ENCODE data around the gene THRB. TPM values are rescaled to one million over a fixed set of nuclear protein-coding genes. Genes with fewer than 3 reads are reported as not detected.
A peak's percentile ranks its signal among the peaks of the same experiment; 100 is the strongest.

Gene THRB
- total RNA-seq, 1 donor from 2014 or later, result 30.7 TPM

DNA sequence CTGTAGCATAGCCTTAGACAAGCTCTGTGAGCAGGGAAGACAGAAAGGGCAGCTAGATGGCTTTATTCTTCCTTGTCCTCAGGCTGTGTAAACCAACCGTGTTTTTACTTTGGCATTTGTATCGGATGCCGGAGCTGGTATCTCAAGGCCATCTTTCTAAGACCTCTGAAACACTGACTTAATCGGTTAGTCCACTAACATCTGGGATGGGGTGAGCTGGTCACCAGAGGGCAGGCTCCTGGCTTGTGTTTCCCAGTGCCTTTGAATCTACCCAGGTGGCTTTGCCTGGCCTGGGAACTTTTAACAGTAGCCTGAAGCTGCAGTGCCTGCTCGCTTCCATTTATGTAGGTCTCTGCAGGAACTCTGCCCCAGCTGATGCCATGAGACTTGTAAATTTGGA lies 296.8 kb downstream of the THRB start:
- ATAC-seq, result peak; percentile 50
- DNase-seq (ENCODE audit: low spot score), result no peak

DNA sequence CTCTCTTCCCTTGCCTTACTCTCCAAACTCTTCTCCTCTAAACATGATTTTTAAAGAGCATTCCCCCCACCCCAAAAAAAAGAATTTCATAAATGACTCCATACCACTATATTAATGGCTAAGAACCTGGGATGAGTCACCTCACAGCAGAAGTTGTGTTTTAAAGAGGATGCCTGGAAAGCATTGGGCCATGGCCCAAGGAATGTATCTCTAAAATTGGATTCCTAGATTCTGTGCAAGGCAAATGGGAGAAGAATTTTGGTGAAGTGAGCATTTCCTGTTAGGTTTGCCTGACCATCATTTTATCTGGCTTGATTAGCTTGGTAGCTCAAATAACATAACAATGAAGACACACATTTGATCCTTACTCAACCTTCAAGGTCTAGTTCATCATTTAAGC lies 298.1 kb downstream of the THRB start:
- DNase-seq (ENCODE audit: low spot score) (no peak), ATAC-seq (no peak)

DNA sequence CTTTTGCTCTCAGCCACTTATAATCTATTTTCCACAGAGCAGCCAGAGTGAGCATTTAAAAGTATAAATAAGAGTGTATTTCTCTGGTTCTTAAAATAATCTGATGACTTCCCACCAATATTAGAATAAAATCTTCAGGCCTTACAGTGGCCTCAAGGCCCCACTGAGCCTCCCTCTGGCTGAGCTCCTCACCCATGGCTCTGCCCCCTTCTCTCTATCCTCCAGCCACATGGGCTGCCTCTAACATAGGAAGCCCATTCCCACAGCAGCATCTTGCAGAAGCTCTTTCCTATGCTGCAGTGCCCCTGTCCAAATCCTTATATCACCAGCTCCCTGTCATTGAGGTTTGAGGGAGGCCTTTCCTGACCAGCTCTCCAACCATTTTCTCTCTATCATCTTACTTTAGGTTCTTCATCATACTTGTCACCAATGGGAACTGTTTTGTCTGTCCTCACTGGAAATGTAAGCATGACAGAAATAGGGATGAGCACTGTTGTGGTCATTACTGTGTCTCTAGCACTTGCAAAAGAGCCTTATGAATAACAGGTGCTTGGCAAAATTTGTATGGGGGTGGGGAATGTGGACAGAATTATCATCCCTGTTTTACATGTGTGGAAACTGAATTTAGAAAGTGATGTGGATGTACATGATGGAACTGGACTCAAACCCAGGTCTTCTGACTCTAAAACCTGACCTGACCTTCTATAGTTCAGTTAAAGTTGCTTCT lies 299.0 kb downstream of the THRB start:
- ATAC-seq (no peak), DNase-seq (ENCODE audit: low spot score) (no peak)

DNA sequence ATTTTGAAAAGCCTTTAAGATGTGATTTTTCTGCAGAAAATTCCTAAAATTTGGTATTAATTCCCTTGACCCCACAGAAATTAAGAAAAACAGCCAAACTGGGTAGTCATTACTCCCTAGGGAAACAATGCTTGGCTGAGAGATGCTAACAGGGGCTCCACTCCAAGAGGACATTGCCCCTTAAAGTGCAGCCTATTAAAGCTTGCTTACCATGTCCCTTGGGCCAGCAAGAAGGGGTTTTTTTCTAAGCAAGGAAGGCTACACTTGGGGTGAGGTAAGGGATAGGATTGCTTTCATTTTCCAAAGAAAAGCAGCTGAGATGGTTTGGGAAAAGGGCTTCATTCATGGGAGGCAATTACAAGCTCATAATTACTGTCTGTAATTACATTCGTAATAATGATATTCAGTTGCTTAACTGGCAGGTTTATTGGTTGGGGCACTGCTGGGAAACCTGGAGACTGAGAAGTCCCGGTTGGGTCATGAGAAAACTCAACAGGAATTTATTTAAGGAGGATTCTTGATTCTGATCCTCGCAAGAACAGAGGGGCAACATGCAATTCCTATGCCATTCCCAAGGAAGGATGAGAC lies 302.1 kb downstream of the THRB start:
- no peak for ATAC-seq

DNA sequence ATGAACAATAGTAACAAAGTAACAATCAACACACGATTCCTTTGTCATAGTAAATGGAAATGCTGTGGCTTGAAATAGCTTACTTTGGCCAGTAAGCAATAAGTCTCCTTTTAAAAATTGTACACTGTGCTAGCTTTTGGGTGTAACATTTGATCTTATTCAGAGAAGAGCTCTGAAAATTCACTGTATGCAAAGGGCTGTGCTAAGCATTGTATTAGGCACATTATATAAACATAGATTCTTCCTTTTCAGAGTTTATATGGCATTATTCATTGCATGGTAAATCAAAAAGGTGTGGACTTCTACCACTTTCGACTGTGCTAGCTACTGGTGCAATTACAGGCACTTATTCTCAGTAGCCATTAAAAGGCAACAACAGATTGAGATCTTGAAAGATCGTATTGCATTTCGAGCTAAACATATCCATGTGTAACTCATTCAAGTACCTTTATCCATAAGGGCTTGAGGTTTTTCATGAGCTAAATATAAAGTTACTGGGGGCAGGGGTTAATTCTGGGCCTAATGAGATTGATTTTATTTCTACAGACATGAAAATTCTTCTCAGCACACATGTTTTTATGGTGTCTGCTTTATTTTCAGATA lies 302.7 kb downstream of the THRB start:
- no peak for ATAC-seq
- DNase-seq (ENCODE audit: low spot score), result no peak

More for the DNA sequence above, 302.1 kb downstream of the THRB start:
- DNase-seq (ENCODE audit: low spot score), result no peak

DNA sequence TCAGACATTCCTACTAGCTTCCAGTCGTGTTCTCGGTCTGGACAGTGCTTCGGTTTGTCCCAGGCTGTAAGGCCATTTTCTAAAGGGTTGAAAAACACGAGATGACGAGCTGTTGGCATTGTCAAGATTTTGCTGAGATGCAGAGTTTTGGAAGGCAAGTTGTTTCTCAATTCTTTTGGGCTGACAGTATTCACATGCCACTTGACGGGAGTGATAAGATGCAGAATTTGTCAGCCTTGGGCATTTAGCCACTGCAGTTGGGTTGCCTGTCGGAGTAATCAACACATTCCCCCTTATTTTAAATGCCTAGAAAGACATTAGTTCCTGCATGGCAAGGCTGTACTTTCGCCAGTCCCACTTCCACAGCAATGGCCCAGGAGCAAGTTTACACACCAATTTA lies 304.4 kb downstream of the THRB start:
- no peak for ATAC-seq

DNA sequence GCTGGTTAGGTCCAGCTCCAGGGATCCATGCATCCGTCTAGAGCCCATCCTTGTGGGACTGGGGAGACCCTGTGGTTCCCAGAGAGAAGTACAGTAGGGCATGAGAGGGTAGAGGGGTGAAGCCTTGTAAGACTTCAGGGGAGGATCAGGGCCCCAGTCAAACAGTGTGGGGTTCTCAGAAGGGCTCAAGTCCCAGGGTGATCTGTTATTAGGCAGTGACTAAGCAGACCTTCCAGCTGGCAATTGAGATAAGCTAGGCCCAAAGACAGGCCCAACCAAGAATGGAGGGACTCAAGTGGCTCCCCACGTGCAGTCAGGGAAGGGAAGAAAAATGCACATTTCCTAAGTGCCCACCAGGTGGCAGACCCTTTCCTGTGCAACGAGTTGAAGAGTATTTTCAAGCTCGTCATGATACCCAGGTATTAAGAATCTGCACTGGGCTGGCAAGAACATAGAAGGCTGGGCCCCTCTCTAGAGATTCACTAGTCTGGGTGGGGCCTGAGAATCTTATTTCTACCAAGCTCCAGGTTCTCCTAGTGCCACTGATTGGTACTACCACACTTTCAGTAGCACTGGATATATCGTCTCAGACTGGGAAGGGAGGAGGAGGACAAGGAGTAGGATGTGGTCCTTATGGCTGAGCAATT lies 308.8 kb downstream of the THRB start:
- peak; percentile 72 for ATAC-seq
- DNase-seq (ENCODE audit: low spot score), result no peak

More for the DNA sequence above, 304.4 kb downstream of the THRB start:
- no peak for DNase-seq (ENCODE audit: low spot score)

DNA sequence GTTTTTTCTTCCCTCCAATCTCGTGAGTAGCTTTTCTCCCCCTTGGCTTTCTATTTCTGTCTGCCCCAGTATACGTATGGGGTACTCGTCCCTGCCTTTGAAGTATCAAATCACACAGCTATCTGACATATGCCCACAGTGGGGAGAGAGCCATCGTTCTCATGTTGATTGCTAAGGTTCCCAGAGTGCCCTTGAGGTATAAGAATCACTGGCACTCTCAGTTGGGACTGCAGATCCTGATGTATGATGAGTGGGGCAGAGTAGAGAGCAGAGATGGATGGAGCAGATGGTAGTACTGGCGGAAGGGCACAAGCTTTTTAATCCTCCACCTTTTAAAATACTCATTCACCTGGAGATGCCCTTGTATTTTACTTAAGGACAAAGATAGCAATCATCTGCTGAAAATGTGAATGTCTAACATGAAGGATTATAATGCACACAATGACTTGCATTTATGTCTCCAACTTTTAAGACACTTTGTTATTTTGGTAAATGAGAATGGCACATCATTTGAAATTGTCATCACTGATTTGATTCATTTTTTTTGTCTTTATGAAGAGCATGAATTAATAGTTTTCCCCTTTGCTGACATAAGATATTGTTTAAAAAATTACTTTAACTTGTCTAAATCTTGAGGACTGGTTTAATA lies 310.0 kb downstream of the THRB start:
- DNase-seq (ENCODE audit: low spot score) (no peak), ATAC-seq (no peak)

DNA sequence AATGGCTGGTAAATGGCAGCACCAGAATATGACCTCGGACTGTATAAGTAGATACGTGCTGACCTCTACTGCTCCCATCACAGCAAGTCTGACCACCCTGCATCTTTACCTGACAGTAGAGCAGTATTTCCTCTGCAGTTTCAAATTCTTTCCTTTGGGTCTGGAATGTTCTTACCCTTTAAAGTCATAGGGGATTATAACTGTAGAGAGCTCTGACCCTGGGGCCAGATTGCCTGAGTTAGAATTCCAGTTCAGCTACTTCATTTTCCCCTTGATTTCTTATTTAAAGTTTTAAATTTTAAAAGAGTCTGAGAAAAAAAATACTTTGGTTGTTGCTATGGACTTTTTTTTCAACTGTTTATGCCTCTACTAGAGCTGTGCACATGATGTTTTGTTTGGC lies 311.9 kb downstream of the THRB start:
- no peak for DNase-seq (ENCODE audit: low spot score)
- no peak for ATAC-seq

DNA sequence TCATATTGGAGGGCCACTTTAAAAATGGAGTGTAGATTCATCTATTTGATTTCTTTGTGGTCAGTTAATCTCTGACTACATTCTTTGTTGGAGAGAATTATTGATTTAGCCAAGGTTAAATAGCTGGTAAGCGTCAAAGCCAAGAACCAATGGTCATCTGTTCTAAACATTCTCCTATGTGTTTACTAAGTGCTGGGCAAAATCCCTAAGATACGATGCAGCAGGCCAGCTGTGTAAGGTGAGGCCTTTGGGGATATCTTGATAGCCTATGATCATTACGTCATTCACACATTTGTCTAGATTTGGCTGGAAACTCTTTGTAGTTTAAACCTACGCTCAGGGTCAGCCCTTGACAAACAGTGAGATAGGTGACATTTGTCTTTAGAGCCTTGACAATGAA lies 313.4 kb downstream of the THRB start:
- no peak for DNase-seq (ENCODE audit: low spot score)
- peak; percentile 82 for ATAC-seq

DNA sequence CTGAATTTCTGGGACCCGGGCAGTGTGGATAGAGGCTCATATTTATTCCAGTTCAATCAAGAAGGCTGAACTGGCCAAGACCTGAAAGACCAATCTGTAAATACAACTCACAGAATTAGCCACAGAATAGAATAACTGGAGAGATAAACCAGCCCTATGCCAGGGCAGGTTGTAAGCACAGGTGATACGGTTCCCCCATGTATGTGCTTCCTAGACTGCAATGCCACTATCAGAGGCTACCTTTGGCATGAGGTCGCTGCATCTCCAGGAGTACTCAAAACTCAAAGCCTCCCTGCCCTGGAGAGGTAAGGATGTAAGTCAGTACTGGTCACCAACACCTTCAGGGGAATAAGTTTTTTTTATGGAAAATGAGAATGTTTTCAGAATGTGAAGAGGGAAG lies 314.0 kb downstream of the THRB start:
- ATAC-seq (no peak), DNase-seq (ENCODE audit: low spot score) (no peak)

DNA sequence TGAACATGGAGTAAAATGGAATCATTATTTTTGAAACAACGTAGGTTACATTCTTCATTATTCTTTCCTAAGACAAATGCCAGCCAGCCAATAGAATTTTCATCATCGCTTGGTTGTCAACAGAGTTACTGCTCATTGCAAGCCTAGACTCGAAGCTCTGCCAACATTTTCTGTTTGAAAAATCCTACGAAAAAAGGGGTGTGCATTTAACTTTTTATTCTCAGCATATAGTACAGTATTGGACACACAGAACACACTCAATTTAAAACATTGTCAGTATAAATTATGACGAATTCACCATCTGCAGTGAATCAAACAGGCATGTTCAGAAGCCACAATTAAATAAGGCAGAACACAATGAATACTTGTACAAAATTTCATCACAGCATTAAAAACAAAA lies 317.4 kb downstream of the THRB start:
- ATAC-seq (peak; percentile 16), DNase-seq (ENCODE audit: low spot score) (no peak)

DNA sequence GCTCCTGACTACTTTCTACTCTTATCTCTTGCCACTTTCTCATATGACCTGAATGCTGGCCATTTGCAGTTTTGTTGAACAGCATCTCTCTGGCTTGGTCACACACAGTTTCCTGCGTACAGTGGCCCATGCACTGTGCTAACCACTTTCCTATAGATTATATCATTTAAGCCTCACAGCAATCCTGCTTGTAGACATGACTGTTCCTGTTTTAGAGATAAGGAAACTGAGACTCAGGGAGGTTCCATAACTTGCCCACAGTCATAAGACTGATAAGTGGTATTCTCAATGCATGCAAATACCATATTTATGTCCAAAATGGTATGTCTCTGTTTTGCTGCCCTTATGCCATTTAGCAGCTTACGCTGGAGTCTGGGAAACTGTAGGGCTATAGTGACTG lies 320.0 kb downstream of the THRB start:
- DNase-seq (ENCODE audit: low spot score) (no peak), ATAC-seq (no peak)

DNA sequence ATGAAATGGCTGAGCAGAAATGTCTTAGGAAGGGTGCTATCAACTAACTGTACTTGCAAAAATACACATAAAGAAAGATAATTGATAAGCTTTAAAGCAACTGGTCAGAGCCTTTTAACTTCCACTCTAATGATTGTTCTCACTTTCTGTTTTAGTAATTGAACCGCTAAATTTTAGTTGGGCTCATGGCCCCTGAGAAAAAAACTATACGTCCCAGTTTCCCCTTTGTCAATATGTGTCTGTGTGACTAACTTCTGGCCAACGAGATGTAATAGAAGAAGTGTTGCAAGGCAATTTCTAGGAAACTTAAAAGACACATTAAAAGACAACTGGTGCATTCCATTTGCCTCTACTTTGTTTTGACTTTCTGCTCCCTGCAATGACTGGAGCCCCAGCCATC lies 325.7 kb downstream of the THRB start:
- ATAC-seq, result no peak
- no peak for DNase-seq (ENCODE audit: low spot score)

DNA sequence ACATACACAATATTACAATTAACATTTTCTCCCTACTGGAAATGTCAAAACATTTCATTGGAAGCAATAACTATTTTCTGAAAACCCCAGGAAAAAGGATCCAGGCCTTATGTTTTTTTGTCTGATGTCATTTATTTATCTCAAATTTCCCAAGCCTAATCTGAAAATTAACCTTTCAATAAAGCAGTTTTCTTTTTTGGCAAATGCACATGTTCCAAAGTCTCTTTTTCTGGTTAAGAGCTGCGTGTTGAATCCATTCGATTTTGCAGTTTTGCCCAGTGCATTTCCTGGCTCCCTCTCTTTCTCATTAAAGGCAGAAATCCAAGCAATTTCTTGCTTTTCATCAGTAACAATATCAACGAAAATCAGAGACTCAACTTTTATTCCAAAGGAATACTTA lies 327.2 kb downstream of the THRB start:
- ATAC-seq, result peak; percentile 85
- no peak for DNase-seq (ENCODE audit: low spot score)

DNA sequence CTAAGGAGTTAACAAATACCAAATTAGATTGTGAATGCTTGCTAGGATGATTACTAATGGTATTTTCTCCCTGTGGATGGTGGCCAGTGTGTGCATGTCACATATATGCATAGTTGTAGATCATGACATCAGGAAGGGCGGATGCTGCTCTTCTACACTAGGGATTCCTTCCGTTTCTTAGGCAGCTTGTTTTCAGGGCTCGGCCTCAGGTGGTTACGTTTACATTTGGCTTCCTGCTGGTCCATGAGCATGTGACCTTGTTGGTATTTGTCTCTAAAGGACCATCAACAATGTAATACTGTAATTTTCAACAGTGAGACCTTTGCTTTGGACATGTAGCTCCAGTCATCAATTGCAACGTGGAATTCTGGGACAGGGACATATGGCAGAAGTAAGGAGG lies 328.1 kb downstream of the THRB start:
- DNase-seq (ENCODE audit: low spot score) (no peak), ATAC-seq (no peak)

DNA sequence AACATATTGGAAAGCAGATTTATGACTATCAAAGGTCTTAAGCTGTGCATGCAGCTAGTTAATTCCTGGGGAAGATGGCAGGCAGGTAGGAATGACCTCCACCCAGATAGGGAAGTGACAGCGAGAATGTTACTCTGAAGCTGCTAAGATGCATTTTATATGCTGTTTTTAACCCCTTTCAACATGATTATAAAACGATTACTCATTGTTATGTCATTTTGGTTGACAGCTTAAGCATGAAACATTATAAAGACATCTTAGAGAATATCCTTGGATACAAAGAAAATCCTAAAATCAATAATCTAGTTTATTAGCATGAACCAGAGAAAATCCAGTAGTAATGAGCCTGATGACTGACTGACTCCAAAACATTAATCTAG lies 329.1 kb downstream of the THRB start:
- DNase-seq (ENCODE audit: low spot score), result no peak
- no peak for ATAC-seq

DNA sequence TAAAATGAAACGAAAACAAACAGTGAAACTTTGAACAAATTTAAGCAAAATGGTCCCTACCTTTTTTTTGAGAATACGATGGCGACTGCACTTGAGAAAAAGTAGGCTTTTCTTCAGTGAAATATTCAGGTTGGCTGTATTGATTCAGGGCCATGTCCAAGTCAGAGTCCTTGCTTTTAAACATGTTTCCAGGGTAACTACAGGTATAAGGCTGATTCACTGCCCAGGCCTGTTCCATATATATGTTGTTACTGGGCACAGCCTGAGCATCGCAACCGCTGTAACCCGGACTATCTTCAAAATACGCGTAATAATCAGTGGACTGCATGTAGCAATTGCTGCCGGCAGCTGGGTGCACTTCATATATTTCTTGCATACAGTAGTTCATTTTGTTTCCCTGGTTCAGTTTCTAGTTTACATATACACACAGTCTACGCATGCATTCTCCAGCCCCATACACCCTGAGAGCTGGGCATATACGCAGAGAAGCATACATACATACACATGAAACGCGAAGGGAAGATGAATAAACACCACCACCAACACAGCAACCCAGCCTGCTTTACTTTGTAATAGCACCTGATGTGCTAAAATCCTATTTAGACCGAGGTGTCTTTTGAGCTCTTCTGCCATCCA lies 329.6 kb downstream of the THRB start:
- ATAC-seq, result peak; percentile 56
- no peak for DNase-seq (ENCODE audit: low spot score)

DNA sequence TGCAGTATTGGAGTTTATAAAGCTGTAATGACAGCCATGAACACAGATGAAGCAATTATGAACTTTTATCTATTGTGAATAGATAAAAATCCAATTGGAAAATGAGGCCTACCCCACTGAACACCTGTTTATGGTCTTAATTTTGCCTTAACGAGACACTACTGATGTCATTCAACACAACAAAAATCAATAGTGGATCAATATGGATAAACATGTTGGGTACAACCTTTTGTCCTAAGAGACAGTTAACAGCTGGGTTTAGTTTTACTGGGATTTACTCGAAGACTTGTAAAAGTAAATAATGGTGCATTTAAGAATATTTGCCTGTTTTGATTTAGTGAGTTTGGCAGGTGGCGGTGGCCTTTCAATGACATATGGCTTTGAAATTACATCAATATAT lies 331.7 kb downstream of the THRB start:
- ATAC-seq (no peak), DNase-seq (ENCODE audit: low spot score) (no peak)

DNA sequence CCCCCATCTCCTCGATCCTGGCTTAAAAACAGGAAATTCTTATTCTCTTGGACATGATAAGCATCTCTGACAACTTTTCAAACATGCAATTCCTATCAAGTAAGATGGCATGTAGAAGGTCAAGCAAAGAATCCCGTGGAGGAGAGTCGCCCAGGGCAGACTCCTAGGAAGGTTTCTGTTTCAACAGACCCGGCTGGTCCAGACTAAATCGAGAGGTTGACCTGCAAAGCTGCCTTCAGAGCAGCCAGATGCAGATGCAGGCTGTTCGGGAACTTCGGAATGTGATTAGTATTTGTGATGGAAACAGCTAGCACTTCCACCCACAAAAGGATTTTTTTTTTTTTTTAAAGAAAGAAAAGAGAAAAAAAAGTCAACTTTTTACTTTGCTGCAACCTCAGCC lies 332.8 kb downstream of the THRB start:
- DNase-seq (ENCODE audit: low spot score) (no peak), ATAC-seq (no peak)
